Gastroesophageal sphincter (tissue), 3 donors: ENCODE results near the gene CHCHD1.

ENCODE experiments used
- CTCF ChIP-seq, 4 experiments: fragments of 200-600 bp in 2 of 4; fragments of 450-650 bp in 2 of 4; sonication (generic) in 1 of 4; IDR thresholded peaks; one replicate each; pipeline ENCODE4 v1.5.1; 2017 to 2019; ENCODE audit warnings: antibody characterized with exemption in 4 of 4, mild to moderate bottlenecking in 2 of 4, moderate library complexity in 2 of 4
- POLR2A ChIP-seq, 2 donors: fragments of 450-650 bp; IDR thresholded peaks; one replicate each; pipeline ENCODE4 v1.6.1; 2017; ENCODE audit warnings: antibody characterized with exemption in 2 of 2, mild to moderate bottlenecking in 2 of 2, moderate library complexity in 1 of 2

- TF ChIP-seq CTCF (IDR thresholded peaks at IDR 0.05) (peak in 1 of 4 experiments; percentile 35), POLR2A (IDR thresholded peaks at IDR 0.05) (no peak)
These were observed 33.3 kb downstream of the CHCHD1 start for GRCh38 chr10:73814896-73815718.
